ENCODE results near the gene ZEB1. TPM values are rescaled to one million over a fixed set of nuclear protein-coding genes. Genes with fewer than 3 reads are reported as not detected.

Gene ZEB1
- total RNA-seq, 1 donor from 2014 or later, result 46.4 TPM

- no peaks in the 10 kb centered on the region for H3K27me3 ChIP-seq (ENCODE audit: low read depth)
- DNase-seq (no peak), ATAC-seq (no peak)
- TF ChIP-seq CTCF (IDR thresholded peaks at IDR 0.05), result no peak
- H3K9me3 ChIP-seq, result no peaks in the 10 kb centered on the region
- no peaks in the 10 kb centered on the region for H3K4me1 ChIP-seq
- intact Hi-C loops (cut with DNase I), result no loop called here
- H3K27ac ChIP-seq, result no peak overlapping the region
- H3K36me3 ChIP-seq, result no peaks in the 10 kb centered on the region
- no peak overlapping the region for H3K4me3 ChIP-seq
These were observed 255.6 kb downstream of the ZEB1 start for GRCh38 chr10:31574577-31574976.

- intact Hi-C loops (cut with DNase I), result no loop called here
- peaks cover 19% of the 10 kb centered on the region for H3K4me1 ChIP-seq
- no peaks in the 10 kb centered on the region for H3K27me3 ChIP-seq (ENCODE audit: low read depth)
- no peak overlapping the region for H3K4me3 ChIP-seq
- H3K36me3 ChIP-seq, result no peaks in the 10 kb centered on the region
- no peaks in the 10 kb centered on the region for H3K9me3 ChIP-seq
- no peak for TF ChIP-seq CTCF (IDR thresholded peaks at IDR 0.05)
- no peak for DNase-seq
- ATAC-seq, result no peak
- no peak overlapping the region for H3K27ac ChIP-seq
These were observed 259.3 kb downstream of the ZEB1 start for GRCh38 chr10:31578181-31578852.

- intact Hi-C loops (cut with DNase I), result no loop called here
- no peak for DNase-seq
- Histone ChIP-seq H3K36me3 (no peaks in the 10 kb centered on the region), H3K9me3 (no peaks in the 10 kb centered on the region), H3K27ac (no peak overlapping the region), H3K27me3 (ENCODE audit: low read depth) (no peaks in the 10 kb centered on the region), H3K4me3 (no peak overlapping the region), H3K4me1 (peaks cover 25% of the 10 kb centered on the region)
- no peak for ATAC-seq
- no peak for TF ChIP-seq CTCF (IDR thresholded peaks at IDR 0.05)
These were observed 259.9 kb downstream of the ZEB1 start for GRCh38 chr10:31578951-31579350.

Data from lower lobe of right lung (tissue), 2 donors.